ENCODE results near the gene ZNF318.

DNA sequence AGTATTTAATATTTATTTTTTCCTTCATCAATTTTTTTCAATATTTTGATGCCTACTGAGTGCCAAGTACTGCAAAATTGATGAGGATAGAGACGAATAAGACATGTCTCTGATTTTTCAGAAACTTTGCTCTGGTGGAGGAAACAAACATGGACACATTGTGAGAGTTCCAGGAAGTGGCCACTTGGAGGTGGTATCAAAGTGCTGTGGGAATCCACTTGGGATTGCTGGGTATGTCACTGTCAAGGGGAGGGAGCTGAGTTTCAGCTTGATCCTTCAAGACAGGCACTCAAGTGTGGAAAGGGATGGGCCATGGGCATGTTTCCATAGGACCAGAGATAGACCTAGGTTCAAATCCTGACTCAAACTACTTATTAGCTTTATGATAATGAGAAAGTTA is 33.4 kb upstream of the ZNF318 start:
- TF ChIP-seq POLR2A (IDR thresholded peaks at IDR 0.05): no peak
- TF ChIP-seq, protein P1, sequence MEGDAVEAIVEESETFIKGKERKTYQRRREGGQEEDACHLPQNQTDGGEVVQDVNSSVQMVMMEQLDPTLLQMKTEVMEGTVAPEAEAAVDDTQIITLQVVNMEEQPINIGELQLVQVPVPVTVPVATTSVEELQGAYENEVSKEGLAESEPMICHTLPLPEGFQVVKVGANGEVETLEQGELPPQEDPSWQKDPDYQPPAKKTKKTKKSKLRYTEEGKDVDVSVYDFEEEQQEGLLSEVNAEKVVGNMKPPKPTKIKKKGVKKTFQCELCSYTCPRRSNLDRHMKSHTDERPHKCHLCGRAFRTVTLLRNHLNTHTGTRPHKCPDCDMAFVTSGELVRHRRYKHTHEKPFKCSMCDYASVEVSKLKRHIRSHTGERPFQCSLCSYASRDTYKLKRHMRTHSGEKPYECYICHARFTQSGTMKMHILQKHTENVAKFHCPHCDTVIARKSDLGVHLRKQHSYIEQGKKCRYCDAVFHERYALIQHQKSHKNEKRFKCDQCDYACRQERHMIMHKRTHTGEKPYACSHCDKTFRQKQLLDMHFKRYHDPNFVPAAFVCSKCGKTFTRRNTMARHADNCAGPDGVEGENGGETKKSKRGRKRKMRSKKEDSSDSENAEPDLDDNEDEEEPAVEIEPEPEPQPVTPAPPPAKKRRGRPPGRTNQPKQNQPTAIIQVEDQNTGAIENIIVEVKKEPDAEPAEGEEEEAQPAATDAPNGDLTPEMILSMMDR (IDR thresholded peaks at IDR 0.05): no peak

Measured in adrenal gland (tissue), 5 donors.